HG03103 (cell line): ENCODE measurements around the gene PDCD6IP.
"Not testable (repeated sequence)": the region's sequence is repeated elsewhere in the genome, so short reads cannot be mapped to it uniquely, and the experiment has no call there.

Experiments
- ATAC-seq: cut with Tn5 transposase; IDR thresholded peaks from one replicate; pipeline ENCODE4 v1.9.1; 2021; ENCODE audit warnings: low read depth; ENCODE audit not compliant: unreplicated experiment

The PDCD6IP gene

DNA sequence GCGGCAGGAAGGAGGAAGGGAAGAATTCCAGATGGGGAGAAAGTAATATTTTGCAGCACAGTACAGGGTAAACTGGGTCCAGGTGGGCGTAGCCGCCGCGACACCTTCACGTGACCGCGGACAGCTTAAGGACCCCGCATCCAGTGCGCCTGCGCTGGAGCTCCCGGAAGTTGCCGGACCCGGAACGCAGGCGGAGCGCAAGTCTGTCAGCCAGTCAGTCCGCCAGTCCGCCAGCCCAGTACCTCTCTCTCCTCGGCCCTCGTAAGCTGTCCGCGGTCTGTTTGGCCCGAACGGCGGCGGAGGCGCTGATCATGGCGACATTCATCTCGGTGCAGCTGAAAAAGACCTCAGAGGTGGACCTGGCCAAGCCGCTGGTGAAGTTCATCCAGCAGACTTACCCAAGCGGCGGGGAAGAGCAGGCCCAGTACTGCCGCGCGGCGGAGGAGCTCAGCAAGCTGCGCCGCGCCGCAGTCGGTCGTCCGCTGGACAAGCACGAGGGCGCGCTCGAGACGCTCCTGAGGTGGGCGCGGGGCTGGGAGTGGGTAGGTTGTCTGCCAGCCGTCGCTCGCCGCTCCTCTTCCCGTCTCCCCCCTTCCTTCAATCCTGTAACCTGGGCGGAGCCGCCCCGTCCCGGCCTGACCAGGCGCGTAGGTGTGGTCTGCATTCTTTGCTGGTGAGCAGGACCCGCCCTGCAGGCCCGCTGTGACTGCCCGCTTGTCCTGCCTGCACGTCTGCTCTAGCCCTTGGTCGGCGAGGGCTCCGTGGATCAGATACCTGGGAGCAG, at the start of gene PDCD6IP:
PDCD6IP (plus strand) TSS at position 213 of the 784 bp plus-strand sequence; CDS start at position 312, 99 bp downstream.
- ATAC-seq = peak; percentile 86

GRCh38 chr3:33749546-33750210, 48.8 kb upstream of the PDCD6IP start:
- no peak for ATAC-seq

- no peak for ATAC-seq
Measured at GRCh38 chr3:33750211-33750548, 48.2 kb upstream of the PDCD6IP start.

DNA sequence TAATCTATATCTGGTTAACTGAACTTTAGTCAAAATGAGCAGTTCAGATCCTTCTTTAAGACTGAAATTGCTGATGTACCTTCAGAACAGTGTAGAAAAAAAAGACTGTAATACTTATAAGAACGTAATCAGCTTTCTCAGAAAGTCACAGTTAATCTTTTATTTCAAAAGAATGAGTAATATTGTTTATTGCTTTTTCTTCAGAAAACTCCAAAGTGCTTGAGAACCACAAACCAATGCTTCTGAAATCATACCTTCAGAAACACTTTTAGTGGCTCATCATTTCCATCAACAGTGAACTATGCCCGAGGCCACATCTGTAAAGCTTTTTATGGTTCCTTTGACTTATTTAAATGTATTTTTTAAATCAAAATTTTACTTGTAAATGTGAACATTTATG, 47.1 kb upstream of the PDCD6IP start:
- ATAC-seq = no peak

DNA sequence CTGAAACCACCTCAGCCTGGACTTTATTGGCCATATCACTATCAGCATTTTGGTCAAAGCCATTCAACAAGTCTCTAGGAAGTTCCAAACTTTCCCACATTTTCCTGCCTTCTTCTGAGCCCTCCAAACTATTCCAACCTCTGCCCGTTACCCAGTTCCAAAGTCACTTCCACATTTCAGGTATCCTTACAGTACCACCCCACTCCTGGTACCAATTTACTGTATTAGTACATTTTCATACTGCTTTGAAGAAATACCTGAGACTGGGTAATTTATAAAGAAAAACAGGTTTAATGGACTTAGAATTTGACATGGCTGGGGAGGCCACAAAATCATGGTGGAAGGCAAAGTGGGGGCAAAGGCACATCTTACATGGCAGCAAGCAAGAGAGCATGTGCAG, 44.0 kb upstream of the PDCD6IP start:
- ATAC-seq = not testable (repeated sequence)

- ATAC-seq = no peak
Measured at GRCh38 chr3:33758281-33758680, 40.1 kb upstream of the PDCD6IP start.

GRCh38 chr3:33758864-33759263, 39.6 kb upstream of the PDCD6IP start:
- ATAC-seq = no peak

DNA sequence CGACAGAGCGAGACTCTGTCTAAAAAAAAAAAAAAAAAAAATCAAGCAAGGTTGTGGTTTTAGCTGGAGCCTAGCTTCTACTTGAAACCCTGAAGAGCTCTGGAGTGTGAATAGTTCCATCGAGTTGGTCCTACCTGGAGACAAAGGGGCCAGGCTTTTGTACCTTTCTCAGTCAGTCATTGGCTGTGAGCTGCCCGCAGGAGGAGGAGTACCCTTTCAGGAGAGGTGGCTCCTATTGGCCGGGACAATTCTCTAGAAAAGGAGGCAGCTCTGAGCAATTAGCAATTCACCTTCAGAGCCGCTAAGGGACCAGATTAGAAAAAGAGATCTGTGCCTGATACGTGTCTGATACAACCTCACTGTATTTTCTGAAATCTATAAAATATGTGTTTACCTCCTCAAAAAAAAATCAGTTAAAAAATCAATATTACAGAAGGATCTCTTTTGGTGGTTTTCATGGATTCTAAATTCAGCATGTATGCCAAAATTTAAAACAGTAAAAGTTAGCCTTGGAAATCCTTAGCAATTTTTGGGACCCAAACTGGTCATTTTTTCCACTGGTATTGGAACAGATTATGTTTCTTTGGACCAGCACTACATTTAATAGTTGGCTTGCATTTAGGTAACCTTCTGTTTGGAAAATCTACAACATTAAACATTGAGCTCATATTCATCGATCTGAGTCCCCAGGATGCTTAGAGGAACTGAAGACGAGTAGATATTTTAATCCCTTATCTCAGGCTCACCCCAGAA, 29.7 kb upstream of the PDCD6IP start:
- no peak for ATAC-seq

DNA sequence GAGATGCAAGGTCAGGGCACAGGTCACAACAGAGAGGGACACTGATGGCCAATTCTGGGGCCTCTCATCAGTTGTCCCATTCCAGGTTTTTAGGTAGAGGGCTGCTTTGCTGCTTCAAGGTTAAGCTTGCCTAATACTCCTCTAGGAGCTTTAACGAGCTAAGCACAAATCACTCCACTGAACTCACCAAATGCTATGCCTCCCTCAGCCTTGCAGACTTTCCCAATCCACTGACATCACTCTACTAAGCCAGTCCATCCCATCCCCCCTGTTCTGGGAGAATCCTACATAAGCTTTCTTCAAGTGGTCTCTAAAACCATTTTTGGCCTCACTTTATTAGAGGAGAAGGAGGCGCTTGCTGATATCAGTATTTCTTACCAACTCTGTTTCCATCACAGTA, 24.8 kb upstream of the PDCD6IP start:
- ATAC-seq = no peak

GRCh38 chr3:33775363-33775762, 23.1 kb upstream of the PDCD6IP start:
- no peak for ATAC-seq

DNA sequence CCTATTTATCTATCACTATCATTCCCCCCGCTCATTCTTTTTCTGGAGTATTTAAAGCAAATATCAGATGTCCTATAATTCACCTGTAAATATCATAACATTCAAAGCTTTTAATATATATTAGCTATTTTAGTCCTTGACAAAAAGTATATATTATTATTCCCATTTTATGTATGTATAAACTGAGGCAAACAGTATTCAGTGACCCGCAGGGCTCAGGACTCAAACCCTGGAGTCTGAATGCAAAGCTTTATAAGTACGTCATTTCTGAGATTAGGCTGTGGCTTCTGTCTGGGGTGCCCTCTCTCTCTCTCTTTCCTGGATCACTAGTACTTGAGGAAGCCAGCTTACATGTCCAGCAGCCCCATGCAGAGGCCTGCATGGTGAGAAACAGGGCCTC, 20.4 kb upstream of the PDCD6IP start:
- ATAC-seq = no peak

DNA sequence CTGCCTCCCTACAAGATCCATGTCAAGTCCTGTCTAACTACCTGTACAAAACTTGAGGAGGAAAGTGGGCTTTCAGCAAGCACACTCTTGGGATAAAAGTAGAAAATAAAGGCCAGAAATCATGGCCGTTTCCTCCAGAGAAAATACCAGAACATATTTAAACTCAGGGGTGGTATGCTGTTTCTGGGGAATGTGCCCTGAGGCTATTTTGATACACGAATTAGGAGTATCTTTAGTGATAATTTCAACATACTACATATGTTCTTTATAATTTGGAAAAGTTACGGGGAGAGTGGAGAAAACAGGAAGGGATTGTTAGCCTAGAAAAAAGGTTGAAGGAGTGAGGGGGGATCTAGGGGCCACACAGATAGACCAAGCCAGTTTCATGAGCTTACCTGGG, 18.7 kb upstream of the PDCD6IP start:
- ATAC-seq = no peak

GRCh38 chr3:33781413-33781812, 17.0 kb upstream of the PDCD6IP start:
- ATAC-seq = not testable (repeated sequence)

GRCh38 chr3:33786565-33787327, 11.7 kb upstream of the PDCD6IP start:
- ATAC-seq = no peak

DNA sequence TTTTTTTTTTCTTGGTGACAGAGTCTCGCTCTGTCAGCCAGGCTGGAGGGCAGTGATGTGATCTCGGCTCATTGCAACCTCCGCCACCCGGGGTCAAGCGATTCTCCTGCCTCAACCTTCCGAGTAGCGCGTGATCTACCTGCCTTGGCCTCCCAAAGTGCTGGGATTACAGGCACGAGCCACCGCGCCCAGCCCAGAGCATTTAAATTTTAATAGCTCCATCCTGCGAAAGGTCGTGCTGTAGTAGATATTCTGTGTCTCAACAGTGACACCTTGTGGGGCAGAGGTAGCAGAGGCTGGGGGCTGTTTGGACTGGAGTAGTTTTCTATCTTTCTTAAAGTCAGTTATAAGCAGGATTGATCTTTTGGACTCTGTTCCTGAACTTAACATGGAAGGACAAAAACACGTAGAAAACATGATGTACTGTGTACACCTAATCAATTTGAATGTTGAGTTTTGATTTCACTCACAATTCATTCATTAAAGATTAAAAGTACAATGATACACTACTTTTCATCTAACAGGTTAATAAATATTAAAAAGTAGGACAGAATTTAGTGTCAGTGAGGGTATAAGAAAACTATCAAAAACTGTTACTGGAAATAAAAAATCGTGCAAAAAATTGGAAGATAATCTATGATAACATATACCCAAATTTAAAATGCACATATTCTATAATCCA, 11.0 kb upstream of the PDCD6IP start:
- ATAC-seq = peak; percentile 81

- ATAC-seq = no peak
Measured at GRCh38 chr3:33789183-33789954, 9.1 kb upstream of the PDCD6IP start.

DNA sequence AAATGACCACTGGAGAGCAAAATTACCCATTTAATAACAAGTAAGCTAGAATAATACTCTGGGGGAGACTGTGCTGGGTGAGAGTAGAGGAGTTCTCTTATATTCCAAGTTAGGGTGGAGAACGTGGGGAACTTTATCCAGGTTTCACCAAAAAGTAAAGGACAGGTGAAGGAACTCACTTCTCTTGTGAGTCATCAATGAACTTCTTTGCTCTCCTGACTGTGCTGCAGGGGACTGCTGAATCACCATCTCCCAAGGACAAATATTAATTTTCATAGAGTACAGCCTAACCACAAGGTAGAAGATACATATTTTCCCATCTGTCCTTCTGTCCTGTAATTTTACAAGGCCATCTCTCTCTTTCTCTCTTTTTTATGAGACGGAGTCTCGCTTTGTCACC, 8.3 kb upstream of the PDCD6IP start:
- ATAC-seq = no peak

GRCh38 chr3:33791477-33792166, 6.8 kb upstream of the PDCD6IP start:
- ATAC-seq = no peak
